ENCODE data around the gene EFHD2.

DNA sequence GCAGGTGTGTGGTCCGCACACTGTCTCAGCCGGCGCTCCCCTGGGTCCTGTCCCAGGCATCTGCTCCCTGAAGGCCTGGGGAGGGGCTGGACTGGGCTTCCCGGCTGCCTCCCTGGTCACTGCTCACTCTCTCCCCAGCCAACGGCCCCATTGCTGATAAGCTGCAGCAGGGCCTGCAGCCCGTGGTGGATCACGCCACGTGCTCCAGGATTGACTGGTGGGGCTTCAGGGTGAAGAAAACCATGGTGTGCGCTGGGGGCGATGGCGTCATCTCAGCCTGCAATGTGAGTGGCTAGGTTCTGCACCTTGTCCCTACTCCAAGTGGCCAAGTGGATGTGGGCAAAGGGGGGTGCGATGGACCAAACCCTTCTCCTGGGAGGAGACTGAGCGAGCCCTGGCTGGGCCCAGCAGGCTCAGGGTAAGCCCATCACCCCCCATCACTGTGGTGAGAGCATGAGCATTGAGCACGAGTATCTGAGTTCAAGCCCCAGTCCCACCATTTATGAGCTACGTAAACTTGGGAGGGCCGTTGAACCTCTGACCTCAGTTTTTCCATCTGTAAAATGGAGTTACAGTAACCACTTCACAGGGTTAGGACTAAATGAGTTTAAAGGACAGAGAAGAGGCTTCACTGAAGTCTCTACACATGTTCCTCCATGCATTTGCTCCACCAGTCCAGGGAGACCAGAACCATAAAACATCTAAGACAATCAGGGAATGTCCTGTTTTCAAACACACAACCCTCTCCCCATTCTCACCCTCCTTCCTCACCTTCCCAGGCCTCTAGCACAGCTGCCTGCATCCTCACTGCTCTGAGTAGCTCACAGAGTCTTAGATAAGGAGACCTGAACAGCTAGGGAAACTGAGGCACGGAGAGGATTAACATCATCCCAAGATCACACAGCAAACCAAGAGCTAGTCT is 35.0 kb downstream of the EFHD2 start:
- TF ChIP-seq, protein P1, sequence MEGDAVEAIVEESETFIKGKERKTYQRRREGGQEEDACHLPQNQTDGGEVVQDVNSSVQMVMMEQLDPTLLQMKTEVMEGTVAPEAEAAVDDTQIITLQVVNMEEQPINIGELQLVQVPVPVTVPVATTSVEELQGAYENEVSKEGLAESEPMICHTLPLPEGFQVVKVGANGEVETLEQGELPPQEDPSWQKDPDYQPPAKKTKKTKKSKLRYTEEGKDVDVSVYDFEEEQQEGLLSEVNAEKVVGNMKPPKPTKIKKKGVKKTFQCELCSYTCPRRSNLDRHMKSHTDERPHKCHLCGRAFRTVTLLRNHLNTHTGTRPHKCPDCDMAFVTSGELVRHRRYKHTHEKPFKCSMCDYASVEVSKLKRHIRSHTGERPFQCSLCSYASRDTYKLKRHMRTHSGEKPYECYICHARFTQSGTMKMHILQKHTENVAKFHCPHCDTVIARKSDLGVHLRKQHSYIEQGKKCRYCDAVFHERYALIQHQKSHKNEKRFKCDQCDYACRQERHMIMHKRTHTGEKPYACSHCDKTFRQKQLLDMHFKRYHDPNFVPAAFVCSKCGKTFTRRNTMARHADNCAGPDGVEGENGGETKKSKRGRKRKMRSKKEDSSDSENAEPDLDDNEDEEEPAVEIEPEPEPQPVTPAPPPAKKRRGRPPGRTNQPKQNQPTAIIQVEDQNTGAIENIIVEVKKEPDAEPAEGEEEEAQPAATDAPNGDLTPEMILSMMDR (IDR thresholded peaks at IDR 0.05): no peak
- TF ChIP-seq POLR2A (IDR thresholded peaks at IDR 0.05): no peak
